ENCODE measurements around the gene INF2.
"Not testable (repeated sequence)": the region's sequence is repeated elsewhere in the genome, so short reads cannot be mapped to it uniquely, and the experiment has no call there.

Gene INF2

GRCh38 chr14:104746071-104746545 is 56.7 kb downstream of the INF2 start:
- no peaks in the 10 kb centered on the region for H3K9me3 ChIP-seq (ENCODE audit: control insufficient read depth, insufficient read depth, low read length)
- H3K27ac ChIP-seq (ENCODE audit: low read length): no peak overlapping the region
- H3K4me3 ChIP-seq (ENCODE audit: low read length): no peak overlapping the region
- H3K27me3 ChIP-seq (ENCODE audit: control insufficient read depth, insufficient read depth, low read length): no peaks in the 10 kb centered on the region
- no peak for DNase-seq (ENCODE audit: low read depth, low spot score)
- no CpG with 5 or more reads among the region's 13 CpGs for WGBS (ENCODE audit: insufficient coverage, insufficient read length)
- H3K36me3 ChIP-seq (ENCODE audit: control insufficient read depth, insufficient read depth, low read length): peaks cover 8% of the 10 kb centered on the region; the same call in 1 of the 2 replicates
- no peaks in the 10 kb centered on the region for H3K4me1 ChIP-seq (ENCODE audit: control insufficient read depth, insufficient read depth, low read length)

GRCh38 chr14:104746934-104747481 is 57.6 kb downstream of the INF2 start:
- peaks cover 7% of the 10 kb centered on the region; the same call in 1 of the 2 replicates for H3K36me3 ChIP-seq (ENCODE audit: control insufficient read depth, insufficient read depth, low read length)
- no peak overlapping the region for H3K4me3 ChIP-seq (ENCODE audit: low read length)
- H3K4me1 ChIP-seq (ENCODE audit: control insufficient read depth, insufficient read depth, low read length): no peaks in the 10 kb centered on the region
- no CpG with 5 or more reads among the region's 7 CpGs for WGBS (ENCODE audit: insufficient coverage, insufficient read length)
- H3K9me3 ChIP-seq (ENCODE audit: control insufficient read depth, insufficient read depth, low read length): no peaks in the 10 kb centered on the region
- DNase-seq (ENCODE audit: low read depth, low spot score): no peak
- H3K27ac ChIP-seq (ENCODE audit: low read length): no peak overlapping the region
- H3K27me3 ChIP-seq (ENCODE audit: control insufficient read depth, insufficient read depth, low read length): no peaks in the 10 kb centered on the region

- H3K27ac ChIP-seq (ENCODE audit: low read length): no peak overlapping the region
- no peak for DNase-seq (ENCODE audit: low read depth, low spot score)
- H3K4me1 ChIP-seq (ENCODE audit: control insufficient read depth, insufficient read depth, low read length): no peaks in the 10 kb centered on the region
- H3K4me3 ChIP-seq (ENCODE audit: low read length): no peak overlapping the region
- no peaks in the 10 kb centered on the region for H3K9me3 ChIP-seq (ENCODE audit: control insufficient read depth, insufficient read depth, low read length)
- no peaks in the 10 kb centered on the region for H3K27me3 ChIP-seq (ENCODE audit: control insufficient read depth, insufficient read depth, low read length)
- H3K36me3 ChIP-seq (ENCODE audit: control insufficient read depth, insufficient read depth, low read length): peaks cover 7% of the 10 kb centered on the region; the same call in 1 of the 2 replicates
- WGBS (ENCODE audit: insufficient coverage, insufficient read length): no CpG with 5 or more reads among the region's 9 CpGs
These were observed 58.5 kb downstream of the INF2 start for GRCh38 chr14:104747876-104748275.

GRCh38 chr14:104749111-104749649 is 59.8 kb downstream of the INF2 start:
- Histone ChIP-seq H3K27me3 (ENCODE audit: control insufficient read depth, insufficient read depth, low read length) (no peaks in the 10 kb centered on the region), H3K4me1 (ENCODE audit: control insufficient read depth, insufficient read depth, low read length) (0 out of 2 replicates have a peak, but pooled peaks cover 2% of the 10 kb centered on the region), H3K36me3 (ENCODE audit: control insufficient read depth, insufficient read depth, low read length) (0 out of 2 replicates have a peak, but pooled peaks cover 4% of the 10 kb centered on the region), H3K27ac (ENCODE audit: low read length) (no peak overlapping the region), H3K4me3 (ENCODE audit: low read length) (no peak overlapping the region), H3K9me3 (ENCODE audit: control insufficient read depth, insufficient read depth, low read length) (no peaks in the 10 kb centered on the region)
- no peak for DNase-seq (ENCODE audit: low read depth, low spot score)
- WGBS (ENCODE audit: insufficient coverage, insufficient read length): no CpG with 5 or more reads among the region's 11 CpGs

- 0 out of 2 replicates have a peak, but pooled peaks cover 4% of the 10 kb centered on the region for H3K36me3 ChIP-seq (ENCODE audit: control insufficient read depth, insufficient read depth, low read length)
- no peak for DNase-seq (ENCODE audit: low read depth, low spot score)
These were observed 60.8 kb downstream of the INF2 start for GRCh38 chr14:104750056-104750752.

GRCh38 chr14:104750753-104751057 is 61.3 kb downstream of the INF2 start:
- no CpG with 5 or more reads among the region's 5 CpGs for WGBS (ENCODE audit: insufficient coverage, insufficient read length)
- not testable (repeated sequence) for H3K4me3 ChIP-seq (ENCODE audit: low read length); H3K4me1 ChIP-seq (ENCODE audit: control insufficient read depth, insufficient read depth, low read length); H3K36me3 ChIP-seq (ENCODE audit: control insufficient read depth, insufficient read depth, low read length); H3K27ac ChIP-seq (ENCODE audit: low read length); DNase-seq (ENCODE audit: low read depth, low spot score); H3K9me3 ChIP-seq (ENCODE audit: control insufficient read depth, insufficient read depth, low read length); H3K27me3 ChIP-seq (ENCODE audit: control insufficient read depth, insufficient read depth, low read length)

More at GRCh38 chr14:104750056-104750752, 60.8 kb downstream of the INF2 start:
- Histone ChIP-seq H3K4me3 (ENCODE audit: low read length) (no peak overlapping the region), H3K27ac (ENCODE audit: low read length) (no peak overlapping the region), H3K4me1 (ENCODE audit: control insufficient read depth, insufficient read depth, low read length) (0 out of 2 replicates have a peak, but pooled peaks cover 5% of the 10 kb centered on the region), H3K27me3 (ENCODE audit: control insufficient read depth, insufficient read depth, low read length) (no peaks in the 10 kb centered on the region), H3K9me3 (ENCODE audit: control insufficient read depth, insufficient read depth, low read length) (no peaks in the 10 kb centered on the region)
- WGBS (ENCODE audit: insufficient coverage, insufficient read length): no CpG with 5 or more reads among the region's 12 CpGs

- Histone ChIP-seq H3K9me3 (ENCODE audit: control insufficient read depth, insufficient read depth, low read length) (no peaks in the 10 kb centered on the region), H3K27ac (ENCODE audit: low read length) (no peak overlapping the region), H3K4me1 (ENCODE audit: control insufficient read depth, insufficient read depth, low read length) (peaks cover 5% of the 10 kb centered on the region; the same call in 1 of the 2 replicates), H3K27me3 (ENCODE audit: control insufficient read depth, insufficient read depth, low read length) (no peaks in the 10 kb centered on the region), H3K36me3 (ENCODE audit: control insufficient read depth, insufficient read depth, low read length) (peaks cover 17% of the 10 kb centered on the region), H3K4me3 (ENCODE audit: low read length) (peak overlapping the region; percentile 26; the same call in 1 of the 2 replicates)
- WGBS (ENCODE audit: insufficient coverage, insufficient read length): no CpG with 5 or more reads among the region's 90 CpGs
- no peak for DNase-seq (ENCODE audit: low read depth, low spot score)
These were observed 62.4 kb downstream of the INF2 start for GRCh38 chr14:104751539-104752422.

GRCh38 chr14:104752423-104752734 is 63.0 kb downstream of the INF2 start:
- Histone ChIP-seq H3K4me1 (ENCODE audit: control insufficient read depth, insufficient read depth, low read length) (peaks cover 5% of the 10 kb centered on the region; the same call in 1 of the 2 replicates), H3K27ac (ENCODE audit: low read length) (no peak overlapping the region), H3K36me3 (ENCODE audit: control insufficient read depth, insufficient read depth, low read length) (peaks cover 23% of the 10 kb centered on the region), H3K9me3 (ENCODE audit: control insufficient read depth, insufficient read depth, low read length) (no peaks in the 10 kb centered on the region), H3K4me3 (ENCODE audit: low read length) (peak overlapping the region; percentile 26; the same call in 1 of the 2 replicates), H3K27me3 (ENCODE audit: control insufficient read depth, insufficient read depth, low read length) (no peaks in the 10 kb centered on the region)
- DNase-seq (ENCODE audit: low read depth, low spot score): no peak
- no CpG with 5 or more reads among the region's 21 CpGs for WGBS (ENCODE audit: insufficient coverage, insufficient read length)

- Histone ChIP-seq H3K36me3 (ENCODE audit: control insufficient read depth, insufficient read depth, low read length) (peaks cover 28% of the 10 kb centered on the region), H3K27ac (ENCODE audit: low read length) (no peak within 1 kb of the TSS), H3K27me3 (ENCODE audit: control insufficient read depth, insufficient read depth, low read length) (no peaks in the 10 kb centered on the region), H3K4me1 (ENCODE audit: control insufficient read depth, insufficient read depth, low read length) (peaks cover 5% of the 10 kb centered on the region; the same call in 1 of the 2 replicates), H3K4me3 (ENCODE audit: low read length) (peak within 1 kb of the TSS; percentile 99), H3K9me3 (ENCODE audit: control insufficient read depth, insufficient read depth, low read length) (no peaks in the 10 kb centered on the region)
- peak; percentile 98 for DNase-seq (ENCODE audit: low read depth, low spot score)
- no CpG with 5 or more reads among the region's 95 CpGs for WGBS (ENCODE audit: insufficient coverage, insufficient read length)
These were observed 63.5 kb downstream of the INF2 start, which contains the start of gene SIVA1 for GRCh38 chr14:104752735-104753527. TSS of gene SIVA1 (plus strand) at chr14:104753147. CDS start at chr14:104753202, 55 bp downstream.
